Right lobe of liver (tissue), 6 donors: ENCODE results near the gene TRIAP1. TPM values are rescaled to one million over a fixed set of nuclear protein-coding genes. Genes with fewer than 3 reads are reported as not detected.
A peak's percentile ranks its signal among the peaks of the same experiment; 100 is the strongest.

Experiments used
- ATAC-seq, 4 donors: fragments of 200-7000 bp; cut with Tn5 transposase; one replicate each; pipeline ENCODE4 v1.9.1; 2020; ENCODE audit warnings: mild to moderate bottlenecking in 4 of 4, moderate library complexity in 4 of 4
- DNase-seq, 3 donors: peaks; one replicate each; pipeline ENCODE4 v3.0.0-alpha.2; 2020
- H3K27ac ChIP-seq, 3 donors: fragments of 200-600 bp; one replicate each; pipeline ENCODE4 v1.8.0; 2022
- H3K27me3 ChIP-seq, 2 donors: fragments of 200-600 bp; one replicate each; pipeline ENCODE4 v1.8.0; 2022
- H3K36me3 ChIP-seq, 4 donors: fragments of 200-600 bp; sonication (generic) in 1 of 4; one replicate each; pipeline versions ENCODE4 v1.5.1 to v1.8.0; 2017 to 2022; ENCODE audit warnings: control low read depth in 1 of 4
- H3K4me1 ChIP-seq, 4 donors: fragments of 200-600 bp; sonication (generic) in 1 of 4; one replicate each; pipeline versions ENCODE4 v1.5.1 to v1.8.0; 2017 to 2022; ENCODE audit warnings: control low read depth in 1 of 4
- H3K4me3 ChIP-seq, 3 donors: fragments of 200-600 bp; one replicate each; pipeline ENCODE4 v1.8.0; 2022
- H3K9me3 ChIP-seq, 4 donors: fragments of 200-600 bp; sonication (generic) in 1 of 4; one replicate each; pipeline versions ENCODE4 v1.5.1 to v1.8.0; 2017 to 2022; ENCODE audit warnings: control low read depth in 1 of 4
- CTCF ChIP-seq, 4 donors: fragments of 200-600 bp in 3 of 4; fragments of 450-650 bp in 1 of 4; IDR thresholded peaks; one replicate each; pipeline versions ENCODE4 v1.5.1 to v1.8.0; 2016 to 2022; ENCODE audit warnings: antibody characterized with exemption in 4 of 4, mild to moderate bottlenecking in 2 of 4
- POLR2A ChIP-seq: fragments of 450-650 bp; IDR thresholded peaks from one replicate; pipeline ENCODE4 v1.6.1; 2017; ENCODE audit warnings: antibody characterized with exemption, mild to moderate bottlenecking
- WGBS: methylation state at CpG from one replicate; pipeline ENCODE4 v1.1.6; 2018; ENCODE audit warnings: low coverage, low lambda C conversion rate; ENCODE audit not compliant: insufficient coverage; ENCODE audit errors: missing lambda C conversion rate; 5-methylcytosine and 5-hydroxymethylcytosine counted together
- intact Hi-C, 2 donors: fragments of 100-400 bp; cut with DNase I; formaldehyde crosslinking; loops; one replicate each; pipeline versions ENCODE4 v1.11.2 to v1.14.1; 2022
- total RNA-seq, 6 experiments: library from RNA; depleted of rRNA in 2 of 6; stranded (reverse); fragments of >200 nt in 2 of 6; fragmentation: NEBNext Ultra II Directional in 3 of 6; extraction: Animal tissue kit (Norgen Biotek cat#: 25700) in 3 of 6; gene quantifications; one replicate each; pipeline versions ENCODE4 v1.1.0 to v1.2.4, GENCODE V29; 2016 to 2023
- donor health status: DM: no; HTN: yes; CAD: no.
- donor health status: DM: no; HTN: no; CAD: no.
- donor health status: DM: no; HTN: no; CAD: no.
- donor health status: DM: no; HTN: yes; CAD: no.
- donor health status: DM: no; HTN: yes; CAD: no.

Gene TRIAP1
- total RNA-seq, 6 experiments from 2014 or later: 13.3 to 28.7 (median 17.0) TPM

- 89% methylated on average over 6 of the region's 6 CpGs for WGBS
- Histone ChIP-seq H3K4me3 (no peak overlapping the region), H3K27me3 (no peaks in the 10 kb centered on the region), H3K9me3 (no peaks in the 10 kb centered on the region), H3K36me3 (peaks cover 10 to 31% (median 22%) of the 10 kb centered on the region in 4 donors), H3K27ac (no peak overlapping the region), H3K4me1 (peaks cover 0 to 32% (median 0%) of the 10 kb centered on the region in 4 donors)
- intact Hi-C loops: no loop called here
- ATAC-seq (no peak), DNase-seq (no peak)
- TF ChIP-seq POLR2A (no peak), CTCF (IDR thresholded peaks at IDR 0.05) (no peak)
Observed at GRCh38 chr12:120467439-120467838, 21.3 kb upstream of the TRIAP1 start.

- ATAC-seq (peak in 3 of 4 donors; percentile 17 to 25 (median 18)), DNase-seq (peak in 2 of 3 donors; percentile 31 to 51)
- H3K27ac ChIP-seq: no peak overlapping the region
- no peaks in the 10 kb centered on the region for H3K9me3 ChIP-seq
- intact Hi-C loops: no loop called here
- TF ChIP-seq POLR2A: no peak
- peak; percentile 42 to 59 (median 50) for TF ChIP-seq CTCF (IDR thresholded peaks at IDR 0.05)
- H3K36me3 ChIP-seq: peaks cover 14 to 38% (median 27%) of the 10 kb centered on the region in 4 donors
- whole genome bisulfite sequencing: 57% methylated on average over 7 of the region's 8 CpGs
- no peak overlapping the region for H3K4me3 ChIP-seq
- no peaks in the 10 kb centered on the region for H3K27me3 ChIP-seq
- H3K4me1 ChIP-seq: peaks cover 0 to 32% (median 0%) of the 10 kb centered on the region in 4 donors
Observed at GRCh38 chr12:120466560-120467315, 20.6 kb upstream of the TRIAP1 start.

DNA sequence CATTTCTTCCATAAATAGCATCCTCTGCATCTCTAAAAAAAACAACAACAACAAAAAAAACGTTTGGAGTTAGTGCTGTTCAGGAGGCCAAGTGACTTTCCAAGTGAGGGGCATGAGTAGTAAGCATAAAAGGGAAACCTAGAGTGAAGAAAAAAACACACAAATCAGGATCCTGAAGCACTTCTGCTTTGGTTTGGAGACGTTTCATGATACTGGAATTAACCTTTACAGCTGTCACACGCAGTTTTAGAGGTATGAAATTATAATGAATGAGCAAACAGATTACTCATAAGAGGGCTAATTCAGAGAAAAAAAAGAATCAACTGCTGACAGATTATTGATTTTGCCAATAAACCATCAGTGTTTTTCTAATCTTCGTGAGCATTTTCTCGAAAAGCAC is 19.6 kb upstream of the TRIAP1 start:
- intact Hi-C loops: no loop called here
- Histone ChIP-seq H3K36me3 (peaks cover 14 to 47% (median 31%) of the 10 kb centered on the region in 4 donors), H3K4me1 (peaks cover 0 to 26% (median 0%) of the 10 kb centered on the region in 4 donors), H3K9me3 (no peaks in the 10 kb centered on the region), H3K4me3 (no peak overlapping the region), H3K27ac (no peak overlapping the region), H3K27me3 (no peaks in the 10 kb centered on the region)
- DNase-seq: no peak
- ATAC-seq: no peak
- WGBS: 33% methylated on average over 5 of the region's 5 CpGs
- TF ChIP-seq POLR2A: no peak
- no peak for TF ChIP-seq CTCF (IDR thresholded peaks at IDR 0.05)

DNA sequence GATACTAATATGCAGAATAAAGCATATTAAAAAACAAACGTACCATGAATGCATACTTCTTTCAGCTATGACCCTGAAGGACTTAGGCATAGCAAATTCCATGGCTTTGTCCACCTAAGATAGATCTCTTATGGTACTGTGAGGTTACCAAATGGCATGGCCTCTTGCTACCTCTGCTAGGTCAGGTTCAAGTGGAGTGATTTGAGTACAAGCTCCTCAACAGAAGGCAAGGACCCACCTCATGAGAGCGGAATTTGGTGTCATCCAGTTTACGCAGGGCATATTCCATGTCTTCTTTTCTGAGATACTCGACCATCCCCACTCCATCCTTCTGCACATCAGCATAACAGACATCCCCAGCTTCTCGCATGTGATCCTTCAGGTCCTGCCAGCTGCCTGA is 17.5 kb upstream of the TRIAP1 start:
- H3K4me3 ChIP-seq: no peak overlapping the region
- H3K27ac ChIP-seq: no peak overlapping the region
- no peak for ATAC-seq
- 83% methylated on average over 4 of the region's 5 CpGs for WGBS
- H3K27me3 ChIP-seq: no peaks in the 10 kb centered on the region
- intact Hi-C loops: no loop called here
- H3K36me3 ChIP-seq: peaks cover 14 to 66% (median 42%) of the 10 kb centered on the region in 4 donors
- peaks cover 0 to 19% (median 0%) of the 10 kb centered on the region in 4 donors for H3K4me1 ChIP-seq
- DNase-seq: peak in 1 of 3 donors; percentile 1
- H3K9me3 ChIP-seq: no peaks in the 10 kb centered on the region
- TF ChIP-seq CTCF (IDR thresholded peaks at IDR 0.05): no peak
- no peak for TF ChIP-seq POLR2A
